ENCODE results near the gene GLI3.

Gene GLI3

GRCh38 chr7:41992881-41993867, 243.8 kb downstream of the GLI3 start:
- no peak for DNase-seq

- DNase-seq = no peak
Measured at GRCh38 chr7:41984888-41985287, 252.1 kb downstream of the GLI3 start.

GRCh38 chr7:41981046-41982040, 255.7 kb downstream of the GLI3 start:
- no peak for DNase-seq

- DNase-seq = no peak
Measured at GRCh38 chr7:41979834-41980307, 257.1 kb downstream of the GLI3 start.

- DNase-seq = no peak
Measured at GRCh38 chr7:41978858-41979257, 258.2 kb downstream of the GLI3 start.

GRCh38 chr7:41977661-41978060, 259.3 kb downstream of the GLI3 start:
- DNase-seq = no peak

GRCh38 chr7:41977151-41977651, 259.8 kb downstream of the GLI3 start:
- DNase-seq = no peak

GRCh38 chr7:41976411-41976810, 260.6 kb downstream of the GLI3 start:
- no peak for DNase-seq

GRCh38 chr7:41975849-41976248, 261.2 kb downstream of the GLI3 start:
- DNase-seq = no peak

GRCh38 chr7:41974870-41975557, 262.0 kb downstream of the GLI3 start:
- DNase-seq = no peak

- no peak for DNase-seq
Measured at GRCh38 chr7:41973202-41973730, 263.7 kb downstream of the GLI3 start.

- DNase-seq = no peak
Measured at GRCh38 chr7:41972776-41973175, 264.2 kb downstream of the GLI3 start.

- DNase-seq = no peak
Measured at GRCh38 chr7:41972270-41972669, 264.7 kb downstream of the GLI3 start.

GRCh38 chr7:41971640-41972187, 265.3 kb downstream of the GLI3 start:
- DNase-seq = no peak

- no peak for DNase-seq
Measured at GRCh38 chr7:41970941-41971340, 266.1 kb downstream of the GLI3 start.

GRCh38 chr7:41969561-41970105, 267.4 kb downstream of the GLI3 start:
- no peak for DNase-seq

- DNase-seq = no peak
Measured at GRCh38 chr7:41967156-41967555, 269.9 kb downstream of the GLI3 start.

GRCh38 chr7:41965951-41966505, 271.0 kb downstream of the GLI3 start:
- no peak for DNase-seq

- no peak for DNase-seq
Measured at GRCh38 chr7:41964849-41965745, 271.9 kb downstream of the GLI3 start.

GRCh38 chr7:41964183-41964753, 272.7 kb downstream of the GLI3 start:
- no peak for DNase-seq
